VCaP (cell line): Measurements from ENCODE around the gene C3orf52.
"Not testable (repeated sequence)": the region's sequence is repeated elsewhere in the genome, so short reads cannot be mapped to it uniquely, and the experiment has no call there.

ENCODE experiments used
- H3K27ac ChIP-seq: fragments of 450-650 bp; 2 replicates; pipeline ENCODE4 v1.5.1; 2017
- CTCF ChIP-seq: fragments of 450-650 bp; conservative IDR thresholded peaks from 2 replicates; pipeline ENCODE4 v1.5.1; 2017; ENCODE audit warnings: mild to moderate bottlenecking, moderate library complexity

Gene C3orf52

GRCh38 chr3:112086076-112086854, at the start of gene C3orf52:
Gene C3orf52, plus strand, starts transcription at chr3:112086389. Its CDS starts 19 bp downstream, at chr3:112086408.
- TF ChIP-seq CTCF: peak; percentile 16; the same call in 1 of the 2 replicates
- peak within 1 kb of the TSS; percentile 59; the same call in 1 of the 2 replicates for H3K27ac ChIP-seq

- H3K27ac ChIP-seq: not testable (repeated sequence)
Observed at GRCh38 chr3:112037194-112037593, 49.0 kb upstream of the C3orf52 start.

- H3K27ac ChIP-seq: no peak overlapping the region
- TF ChIP-seq CTCF: no peak
Observed at GRCh38 chr3:112038863-112039262, 47.3 kb upstream of the C3orf52 start.

- no peak for TF ChIP-seq CTCF
- H3K27ac ChIP-seq: no peak overlapping the region
Observed at GRCh38 chr3:112041321-112041720, 44.9 kb upstream of the C3orf52 start.

GRCh38 chr3:112042842-112043280, 43.3 kb upstream of the C3orf52 start:
- TF ChIP-seq CTCF: no peak
- H3K27ac ChIP-seq: peak overlapping the region; percentile 25; the same call in 1 of the 2 replicates

- peak overlapping the region; percentile 25; the same call in 1 of the 2 replicates for H3K27ac ChIP-seq
- peak; percentile 94 for TF ChIP-seq CTCF
Observed at GRCh38 chr3:112043621-112044201, 42.5 kb upstream of the C3orf52 start.

GRCh38 chr3:112046599-112046998, 39.6 kb upstream of the C3orf52 start:
- H3K27ac ChIP-seq: no peak overlapping the region
- no peak for TF ChIP-seq CTCF

- no peak for TF ChIP-seq CTCF
- H3K27ac ChIP-seq: no peak overlapping the region
Observed at GRCh38 chr3:112047264-112047663, 38.9 kb upstream of the C3orf52 start.
